Esophagus (tissue), 2 donors: ENCODE data around the gene PRMT3. TPM values are rescaled to one million over a fixed set of nuclear protein-coding genes. Genes with fewer than 3 reads are reported as not detected.

Experiments used
- H3K27ac ChIP-seq, 2 donors: one replicate each; pipeline ENCODE4 v1.5.1; 2013; ENCODE audit warnings: low read depth in 2 of 2, mild to moderate bottlenecking in 2 of 2, inconsistent platforms in 1 of 2, low read length in 1 of 2, moderate library complexity in 1 of 2
- H3K27me3 ChIP-seq, 2 donors: one replicate each; pipeline ENCODE4 v1.6.1; 2013; ENCODE audit warnings: low read length in 2 of 2, control low read depth in 1 of 2, mild to moderate bottlenecking in 1 of 2; ENCODE audit not compliant: insufficient read depth in 2 of 2, control insufficient read depth in 1 of 2
- H3K36me3 ChIP-seq, 2 donors: one replicate each; pipeline ENCODE4 v1.6.1; 2013; ENCODE audit warnings: low read length in 1 of 2; ENCODE audit not compliant: control insufficient read depth in 2 of 2, insufficient read depth in 2 of 2
- H3K4me1 ChIP-seq, 2 donors: one replicate each; pipeline ENCODE4 v1.6.1; 2013; ENCODE audit warnings: low read length in 1 of 2; ENCODE audit not compliant: control insufficient read depth in 2 of 2, insufficient read depth in 2 of 2
- H3K4me3 ChIP-seq, 2 donors: one replicate each; pipeline ENCODE4 v1.5.1; 2013; ENCODE audit warnings: low read length in 2 of 2, mild to moderate bottlenecking in 2 of 2, low read depth in 1 of 2, moderate library complexity in 1 of 2
- H3K9me3 ChIP-seq, 2 donors: one replicate each; pipeline ENCODE4 v1.6.1; 2013; ENCODE audit warnings: mild to moderate bottlenecking in 2 of 2, low read depth in 1 of 2, low read length in 1 of 2, moderate library complexity in 1 of 2; ENCODE audit not compliant: control insufficient read depth in 2 of 2, insufficient read depth in 1 of 2
- WGBS, 2 donors: extraction: QIAGEN DNeasy Blood & Tissue Kit; methylation state at CpG; one replicate each; pipeline ENCODE4 v1.1.7; 2013; 5-methylcytosine and 5-hydroxymethylcytosine counted together
- polyA plus RNA-seq, 2 donors: library from polyadenylated mRNA; stranded (reverse); fragments of 200-250 nt; gene quantifications; one replicate each; pipeline ENCODE4 v1.2.3, GENCODE V29; 2013
- donor health status: healthy with polysubstance abuse.
- donor health status: Bipolar disorder and iron deficiency.

The PRMT3 gene
- polyA plus RNA-seq, 2 donors, result 9.2 to 9.9 TPM

- WGBS, 2 donors, result 30 to 51% methylated on average over 1 of the region's 1 CpG
- no peak overlapping the region for H3K27ac ChIP-seq
- H3K36me3 ChIP-seq, result peaks cover 0 to 2% of the 10 kb centered on the region in 2 donors
- no peaks in the 10 kb centered on the region for H3K9me3 ChIP-seq
- H3K27me3 ChIP-seq, result no peaks in the 10 kb centered on the region
- H3K4me1 ChIP-seq, result no peaks in the 10 kb centered on the region
- no peak overlapping the region for H3K4me3 ChIP-seq
Observed at GRCh38 chr11:20488352-20488751, 100.8 kb downstream of the PRMT3 start.

GRCh38 chr11:20489948-20490347 lies 102.4 kb downstream of the PRMT3 start:
- peaks cover 0 to 2% of the 10 kb centered on the region in 2 donors for H3K36me3 ChIP-seq
- H3K27me3 ChIP-seq, result no peaks in the 10 kb centered on the region
- WGBS, 2 donors, result 83 to 84% methylated on average over 1 of the region's 1 CpG
- no peaks in the 10 kb centered on the region for H3K4me1 ChIP-seq
- no peaks in the 10 kb centered on the region for H3K9me3 ChIP-seq
- H3K4me3 ChIP-seq, result no peak overlapping the region
- H3K27ac ChIP-seq, result no peak overlapping the region

- no peaks in the 10 kb centered on the region for H3K4me1 ChIP-seq
- no peak overlapping the region for H3K27ac ChIP-seq
- 84 to 85% methylated on average over 4 of the region's 4 CpGs for WGBS, 2 donors
- no peak overlapping the region for H3K4me3 ChIP-seq
- H3K36me3 ChIP-seq, result peaks cover 2 to 3% of the 10 kb centered on the region in 2 donors
- no peaks in the 10 kb centered on the region for H3K27me3 ChIP-seq
- no peaks in the 10 kb centered on the region for H3K9me3 ChIP-seq
Observed at GRCh38 chr11:20493340-20493739, 105.8 kb downstream of the PRMT3 start.

DNA sequence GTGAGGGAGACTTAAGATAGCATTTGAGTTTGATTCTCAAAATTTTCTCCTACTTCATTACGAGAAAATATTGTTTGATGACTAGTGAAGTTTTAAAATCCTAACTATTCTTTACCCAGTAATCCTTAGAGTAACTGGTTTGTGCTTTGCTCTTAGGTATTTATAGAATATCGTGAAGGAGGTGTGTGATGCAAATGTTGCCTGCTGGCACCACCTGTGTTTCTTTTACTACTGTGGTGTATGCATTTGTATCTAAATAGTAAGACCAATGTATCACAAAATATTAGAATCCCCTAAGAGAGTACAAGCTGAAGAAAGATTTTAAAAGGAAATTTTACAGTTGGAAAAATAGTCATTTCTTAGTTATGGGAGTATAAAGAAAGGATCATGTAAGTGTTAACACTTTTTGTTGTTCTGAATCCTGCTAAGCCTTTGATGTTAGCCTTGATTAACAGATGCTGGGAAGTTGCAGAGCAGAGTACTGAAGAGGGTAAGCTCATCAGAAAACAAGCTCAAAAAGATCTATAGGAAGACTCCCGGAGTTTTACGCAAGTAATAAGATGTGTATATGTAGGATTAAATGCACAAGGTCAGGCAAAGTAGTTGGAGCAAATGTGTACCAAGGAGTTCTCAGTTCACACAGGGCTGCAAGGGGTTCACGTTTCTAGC lies 109.7 kb downstream of the PRMT3 start:
- no peaks in the 10 kb centered on the region for H3K4me1 ChIP-seq
- H3K9me3 ChIP-seq, result no peaks in the 10 kb centered on the region
- no peaks in the 10 kb centered on the region for H3K27me3 ChIP-seq
- no peak overlapping the region for H3K4me3 ChIP-seq
- peaks cover 2 to 3% of the 10 kb centered on the region in 2 donors for H3K36me3 ChIP-seq
- H3K27ac ChIP-seq, result no peak overlapping the region
- 89 to 90% methylated on average over 5 of the region's 5 CpGs for WGBS, 2 donors

DNA sequence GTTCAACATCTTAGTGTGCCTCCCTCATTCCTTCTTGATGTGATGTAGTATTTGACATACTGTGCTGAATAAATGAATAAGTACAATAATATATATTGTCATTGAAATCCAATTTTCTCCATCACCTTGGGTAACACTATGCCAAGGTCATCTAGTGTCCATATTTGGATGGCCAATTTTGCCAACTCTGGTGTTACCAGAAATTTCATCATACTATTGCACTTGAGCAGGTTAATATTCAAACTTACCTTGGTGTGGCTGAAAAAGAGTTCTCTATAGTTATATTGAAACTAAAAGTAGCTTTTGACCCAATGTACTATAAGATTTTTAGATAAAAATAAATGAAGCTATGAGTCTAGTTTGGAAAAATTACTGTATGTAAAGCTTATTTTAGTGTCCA lies 113.7 kb downstream of the PRMT3 start:
- H3K27ac ChIP-seq, result no peak overlapping the region
- no peaks in the 10 kb centered on the region for H3K4me1 ChIP-seq
- no peaks in the 10 kb centered on the region for H3K9me3 ChIP-seq
- peaks cover 0 to 2% of the 10 kb centered on the region in 2 donors for H3K36me3 ChIP-seq
- H3K4me3 ChIP-seq, result no peak overlapping the region
- no peaks in the 10 kb centered on the region for H3K27me3 ChIP-seq

DNA sequence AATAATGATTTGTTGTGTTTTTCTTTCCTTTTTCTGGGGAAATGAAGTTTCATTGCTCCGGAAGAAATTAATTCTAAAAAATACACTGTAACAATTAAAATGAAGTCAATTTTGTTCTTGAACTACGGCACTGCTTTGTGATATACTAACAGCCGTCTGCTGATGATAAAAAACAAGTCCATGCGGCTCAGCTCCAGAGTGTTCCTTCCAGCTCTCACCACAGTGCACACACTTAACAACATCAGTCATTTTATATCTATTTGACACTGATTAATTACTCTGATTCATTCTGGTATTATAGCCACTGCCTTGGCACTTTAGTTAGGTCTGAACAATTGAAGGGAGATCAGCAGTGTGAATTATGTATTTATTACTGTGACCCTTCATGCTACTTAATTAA lies 114.5 kb downstream of the PRMT3 start:
- H3K27me3 ChIP-seq, result no peaks in the 10 kb centered on the region
- no peaks in the 10 kb centered on the region for H3K4me1 ChIP-seq
- H3K4me3 ChIP-seq, result no peak overlapping the region
- WGBS, 2 donors, result 60 to 67% methylated on average over 4 of the region's 4 CpGs
- no peaks in the 10 kb centered on the region for H3K9me3 ChIP-seq
- no peaks in the 10 kb centered on the region for H3K36me3 ChIP-seq
- no peak overlapping the region for H3K27ac ChIP-seq

- Histone ChIP-seq H3K27me3 (no peaks in the 10 kb centered on the region), H3K4me3 (no peak overlapping the region), H3K9me3 (no peaks in the 10 kb centered on the region), H3K4me1 (no peaks in the 10 kb centered on the region), H3K36me3 (no peaks in the 10 kb centered on the region), H3K27ac (no peak overlapping the region)
- WGBS, 2 donors, result 73 to 87% methylated on average over 5 of the region's 5 CpGs
Observed at GRCh38 chr11:20511982-20512381, 124.5 kb downstream of the PRMT3 start.

GRCh38 chr11:20512869-20513268 lies 125.4 kb downstream of the PRMT3 start:
- WGBS, 2 donors, result 87 to 94% methylated on average over 4 of the region's 4 CpGs
- Histone ChIP-seq H3K4me1 (no peaks in the 10 kb centered on the region), H3K4me3 (no peak overlapping the region), H3K27me3 (no peaks in the 10 kb centered on the region), H3K9me3 (no peaks in the 10 kb centered on the region), H3K36me3 (no peaks in the 10 kb centered on the region), H3K27ac (no peak overlapping the region)

- Histone ChIP-seq H3K36me3 (no peaks in the 10 kb centered on the region), H3K27me3 (no peaks in the 10 kb centered on the region), H3K9me3 (no peaks in the 10 kb centered on the region), H3K4me3 (no peak overlapping the region), H3K4me1 (no peaks in the 10 kb centered on the region), H3K27ac (no peak overlapping the region)
- WGBS, 2 donors, result 83 to 92% methylated on average over 7 of the region's 7 CpGs
Observed at GRCh38 chr11:20518323-20518834, 130.9 kb downstream of the PRMT3 start.

- H3K36me3 ChIP-seq, result no peaks in the 10 kb centered on the region
- H3K9me3 ChIP-seq, result no peaks in the 10 kb centered on the region
- WGBS, 2 donors, result 25 to 30% methylated on average over 1 of the region's 1 CpG
- H3K4me3 ChIP-seq, result no peak overlapping the region
- no peaks in the 10 kb centered on the region for H3K27me3 ChIP-seq
- H3K4me1 ChIP-seq, result no peaks in the 10 kb centered on the region
- no peak overlapping the region for H3K27ac ChIP-seq
Observed at GRCh38 chr11:20522536-20522935, 135.0 kb downstream of the PRMT3 start.
